Spleen (tissue), 7 donors: ENCODE data around the gene RGS10.

ENCODE experiments used
- POLR2A ChIP-seq, 3 donors: fragments of 450-650 bp; IDR thresholded peaks; one replicate each; pipeline ENCODE4 v1.5.1; 2017; ENCODE audit warnings: antibody characterized with exemption in 3 of 3, mild to moderate bottlenecking in 1 of 3
- POLR2AphosphoS5 ChIP-seq, 3 donors: sonication (generic); formaldehyde crosslinking; IDR thresholded peaks; one replicate each; pipeline ENCODE4 v1.5.1; 2017; ENCODE audit warnings: antibody characterized with exemption in 3 of 3
- TF ChIP-seq, protein P1 (sequence below), 11 experiments: fragments of 200-600 bp in 7 of 11; fragments of 450-650 bp in 4 of 11; sonication (generic) in 4 of 11; IDR thresholded peaks in 8 of 11; conservative IDR thresholded peaks in 3 of 11; 1 replicate in 7 of 11; 2 replicates in 4 of 11; pipeline versions ENCODE4 v1.4.0 to v1.8.0; 2016 to 2021; ENCODE audit warnings: antibody characterized with exemption in 11 of 11, inconsistent platforms in 4 of 11, mild to moderate bottlenecking in 1 of 11
- donor health status: DM: no; HTN: no; CAD: no; lungs with moderate emphysema.
- donor health status: DM: no; HTN: no; CAD: no.
- donor health status: DM: no; HTN: no; CAD: no.

GRCh38 chr10:119505588-119506315, 36.8 kb downstream of the RGS10 start:
- TF ChIP-seq, protein P1, sequence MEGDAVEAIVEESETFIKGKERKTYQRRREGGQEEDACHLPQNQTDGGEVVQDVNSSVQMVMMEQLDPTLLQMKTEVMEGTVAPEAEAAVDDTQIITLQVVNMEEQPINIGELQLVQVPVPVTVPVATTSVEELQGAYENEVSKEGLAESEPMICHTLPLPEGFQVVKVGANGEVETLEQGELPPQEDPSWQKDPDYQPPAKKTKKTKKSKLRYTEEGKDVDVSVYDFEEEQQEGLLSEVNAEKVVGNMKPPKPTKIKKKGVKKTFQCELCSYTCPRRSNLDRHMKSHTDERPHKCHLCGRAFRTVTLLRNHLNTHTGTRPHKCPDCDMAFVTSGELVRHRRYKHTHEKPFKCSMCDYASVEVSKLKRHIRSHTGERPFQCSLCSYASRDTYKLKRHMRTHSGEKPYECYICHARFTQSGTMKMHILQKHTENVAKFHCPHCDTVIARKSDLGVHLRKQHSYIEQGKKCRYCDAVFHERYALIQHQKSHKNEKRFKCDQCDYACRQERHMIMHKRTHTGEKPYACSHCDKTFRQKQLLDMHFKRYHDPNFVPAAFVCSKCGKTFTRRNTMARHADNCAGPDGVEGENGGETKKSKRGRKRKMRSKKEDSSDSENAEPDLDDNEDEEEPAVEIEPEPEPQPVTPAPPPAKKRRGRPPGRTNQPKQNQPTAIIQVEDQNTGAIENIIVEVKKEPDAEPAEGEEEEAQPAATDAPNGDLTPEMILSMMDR (IDR thresholded peaks at IDR 0.05 in 8 of 11, conservative IDR thresholded peaks at IDR 0.05 in 3 of 11), result no peak
- TF ChIP-seq POLR2AphosphoS5 (IDR thresholded peaks at IDR 0.05) (no peak), POLR2A (IDR thresholded peaks at IDR 0.05) (no peak)
